Cardiac ventricle fibroblast (primary cell): ENCODE measurements around the gene ADCY3. TPM values are rescaled to one million over a fixed set of nuclear protein-coding genes. Genes with fewer than 3 reads are reported as not detected.

Experiments
- total RNA-seq: library from RNA; depleted of rRNA; stranded (reverse); fragments of >200 nt; gene quantifications from 2 replicates; pipeline ENCODE4 v1.2.3, GENCODE V29; 2015

Gene ADCY3
- total RNA-seq = 61.9 and 66.8 TPM in 2 replicates

GRCh38 chr2:24920098-24920808, at the start of gene ADCY3:
TSS of gene ADCY3 (minus strand) at chr2:24920237. CDS start at chr2:24918987, 1,250 bp downstream.

GRCh38 chr2:24792874-24793760, 126.9 kb downstream of the ADCY3 start, which contains the start of the genes CENPO and PTRHD1:
TSS of gene CENPO (plus strand) at chr2:24793425. CDS start at chr2:24793920, 495 bp downstream.
TSS of gene PTRHD1 (minus strand) at chr2:24793391. CDS start at chr2:24793377, 14 bp downstream.

Other genes starting within 250 kb of the ADCY3 start
- gene PTRHD1, start 126.8 kb downstream of the ADCY3 start, total RNA-seq = 26.8 and 48.0 TPM in 2 replicates
- gene CENPO, start 126.8 kb downstream of the ADCY3 start, total RNA-seq = 5.8 and 12.5 TPM in 2 replicates
- 1.9 and 2.9 TPM in 2 replicates for gene DNAJC27, start 51.7 kb upstream of the ADCY3 start, total RNA-seq
- gene EFR3B, start 121.8 kb upstream of the ADCY3 start, total RNA-seq = 0.24 and 0.50 TPM in 2 replicates
- gene POMC, start 248.3 kb upstream of the ADCY3 start, total RNA-seq = 2.1 and 5.2 TPM in 2 replicates